NCI-H446 (cell line): ENCODE data around the gene IL13.
"Not testable (repeated sequence)": the region's sequence is repeated elsewhere in the genome, so short reads cannot be mapped to it uniquely, and the experiment has no call there.

ENCODE experiments used
- DNase-seq, 2 experiments: peaks; one replicate each; lab custom pipeline; 2025; lab: John Stamatoyannopoulos, UW

IL13 gene

GRCh38 chr5:132657676-132658380, at the start of gene IL13:
IL13 (plus strand) TSS chr5:132658173; CDS start chr5:132658187, 14 bp downstream.
- no peak for DNase-seq

- no peak for DNase-seq
These were observed 46.0 kb upstream of the IL13 start for GRCh38 chr5:132611965-132612364.

- DNase-seq = no peak
These were observed 45.1 kb upstream of the IL13 start for GRCh38 chr5:132612846-132613245.

GRCh38 chr5:132621699-132622098, 36.3 kb upstream of the IL13 start:
- DNase-seq = no peak

GRCh38 chr5:132622608-132623007, 35.4 kb upstream of the IL13 start:
- DNase-seq = no peak

GRCh38 chr5:132627470-132627869, 30.5 kb upstream of the IL13 start:
- DNase-seq = no peak

GRCh38 chr5:132628814-132629213, 29.2 kb upstream of the IL13 start:
- no peak for DNase-seq

- no peak for DNase-seq
These were observed 28.6 kb upstream of the IL13 start for GRCh38 chr5:132629230-132629944.

- DNase-seq = not testable (repeated sequence)
These were observed 24.4 kb upstream of the IL13 start for GRCh38 chr5:132633587-132633986.

GRCh38 chr5:132635873-132636272, 22.1 kb upstream of the IL13 start:
- DNase-seq = no peak

- no peak for DNase-seq
These were observed 20.7 kb upstream of the IL13 start for GRCh38 chr5:132637241-132637640.

GRCh38 chr5:132639706-132640130, 18.3 kb upstream of the IL13 start:
- no peak for DNase-seq

- DNase-seq = no peak
These were observed 17.4 kb upstream of the IL13 start for GRCh38 chr5:132640613-132641012.

- DNase-seq = no peak
These were observed 16.7 kb upstream of the IL13 start for GRCh38 chr5:132641241-132641723.

GRCh38 chr5:132641841-132642240, 16.1 kb upstream of the IL13 start:
- no peak for DNase-seq

GRCh38 chr5:132644177-132644576, 13.8 kb upstream of the IL13 start:
- DNase-seq = no peak

GRCh38 chr5:132646583-132647266, 11.2 kb upstream of the IL13 start:
- DNase-seq = no peak

GRCh38 chr5:132647473-132647872, 10.5 kb upstream of the IL13 start:
- DNase-seq = no peak

- no peak for DNase-seq
These were observed 9.6 kb upstream of the IL13 start for GRCh38 chr5:132648355-132648754.

- no peak for DNase-seq
These were observed 6.0 kb upstream of the IL13 start for GRCh38 chr5:132651838-132652469.

GRCh38 chr5:132653716-132654115, 4.3 kb upstream of the IL13 start:
- no peak for DNase-seq
